Esophagus squamous epithelium (tissue), 4 donors: Measurements from ENCODE around the gene RAB8B.

Experiments used
- POLR2A ChIP-seq, 4 donors: fragments of 450-650 bp; IDR thresholded peaks; one replicate each; pipeline ENCODE4 v1.6.1; 2017; ENCODE audit warnings: antibody characterized with exemption in 4 of 4, mild to moderate bottlenecking in 4 of 4, moderate library complexity in 3 of 4
- TF ChIP-seq, protein P1 (sequence below), 6 experiments: fragments of 450-650 bp in 4 of 6; fragments of 200-600 bp in 2 of 6; sonication (generic) in 2 of 6; IDR thresholded peaks; one replicate each; pipeline ENCODE4 v1.5.1; 2016 to 2019; ENCODE audit warnings: antibody characterized with exemption in 6 of 6, mild to moderate bottlenecking in 4 of 6, moderate library complexity in 4 of 6

GRCh38 chr15:63301088-63301487, 111.7 kb downstream of the RAB8B start:
- TF ChIP-seq, protein P1, sequence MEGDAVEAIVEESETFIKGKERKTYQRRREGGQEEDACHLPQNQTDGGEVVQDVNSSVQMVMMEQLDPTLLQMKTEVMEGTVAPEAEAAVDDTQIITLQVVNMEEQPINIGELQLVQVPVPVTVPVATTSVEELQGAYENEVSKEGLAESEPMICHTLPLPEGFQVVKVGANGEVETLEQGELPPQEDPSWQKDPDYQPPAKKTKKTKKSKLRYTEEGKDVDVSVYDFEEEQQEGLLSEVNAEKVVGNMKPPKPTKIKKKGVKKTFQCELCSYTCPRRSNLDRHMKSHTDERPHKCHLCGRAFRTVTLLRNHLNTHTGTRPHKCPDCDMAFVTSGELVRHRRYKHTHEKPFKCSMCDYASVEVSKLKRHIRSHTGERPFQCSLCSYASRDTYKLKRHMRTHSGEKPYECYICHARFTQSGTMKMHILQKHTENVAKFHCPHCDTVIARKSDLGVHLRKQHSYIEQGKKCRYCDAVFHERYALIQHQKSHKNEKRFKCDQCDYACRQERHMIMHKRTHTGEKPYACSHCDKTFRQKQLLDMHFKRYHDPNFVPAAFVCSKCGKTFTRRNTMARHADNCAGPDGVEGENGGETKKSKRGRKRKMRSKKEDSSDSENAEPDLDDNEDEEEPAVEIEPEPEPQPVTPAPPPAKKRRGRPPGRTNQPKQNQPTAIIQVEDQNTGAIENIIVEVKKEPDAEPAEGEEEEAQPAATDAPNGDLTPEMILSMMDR (IDR thresholded peaks at IDR 0.05), result no peak
- no peak for TF ChIP-seq POLR2A (IDR thresholded peaks at IDR 0.05)
